ES-I3 (cell line): ENCODE data around the gene PI4K2A.
"Not testable (repeated sequence)": the region's sequence is repeated elsewhere in the genome, so short reads cannot be mapped to it uniquely, and the experiment has no call there.

Experiments
- H3K36me3 ChIP-seq: 2 replicates; pipeline ENCODE4 v1.6.1; 2013; ENCODE audit warnings: mild to moderate bottlenecking, low read length, control low read depth, moderate library complexity; ENCODE audit not compliant: insufficient read depth
- H3K4me1 ChIP-seq: 2 replicates; pipeline ENCODE4 v1.6.1; 2013; ENCODE audit warnings: mild to moderate bottlenecking, control low read depth, low read length; ENCODE audit not compliant: insufficient read depth
- H3K9ac ChIP-seq: 2 replicates; pipeline ENCODE4 v1.6.1; 2013; ENCODE audit warnings: low read depth, mild to moderate bottlenecking, low read length, moderate library complexity
- H3K9me3 ChIP-seq: 2 replicates; pipeline ENCODE4 v1.6.1; 2013; ENCODE audit warnings: mild to moderate bottlenecking, low read length, moderate library complexity; ENCODE audit not compliant: control insufficient read depth, insufficient read depth

The PI4K2A gene

GRCh38 chr10:97643441-97643985 lies 3.0 kb downstream of the PI4K2A start:
- H3K4me1 ChIP-seq, result peaks cover 15% of the 10 kb centered on the region
- peaks cover 15% of the 10 kb centered on the region; the same call in 1 of the 2 replicates for H3K36me3 ChIP-seq
- H3K9ac ChIP-seq, result no peak overlapping the region
- H3K9me3 ChIP-seq, result no peaks in the 10 kb centered on the region

- H3K4me1 ChIP-seq, result peaks cover 24% of the 10 kb centered on the region
- H3K9me3 ChIP-seq, result no peaks in the 10 kb centered on the region
- H3K9ac ChIP-seq, result no peak overlapping the region
- H3K36me3 ChIP-seq, result peaks cover 15% of the 10 kb centered on the region; the same call in 1 of the 2 replicates
Measured at GRCh38 chr10:97644936-97645335, 4.5 kb downstream of the PI4K2A start.

GRCh38 chr10:97647556-97647955 lies 7.1 kb downstream of the PI4K2A start:
- H3K36me3 ChIP-seq, result peaks cover 26% of the 10 kb centered on the region
- H3K9me3 ChIP-seq, result no peaks in the 10 kb centered on the region
- no peak overlapping the region for H3K9ac ChIP-seq
- peaks cover 27% of the 10 kb centered on the region for H3K4me1 ChIP-seq

GRCh38 chr10:97648562-97649404 lies 8.3 kb downstream of the PI4K2A start:
- Histone ChIP-seq H3K36me3 (peaks cover 28% of the 10 kb centered on the region), H3K9me3 (no peaks in the 10 kb centered on the region), H3K4me1 (peaks cover 27% of the 10 kb centered on the region), H3K9ac (no peak overlapping the region; the same call in 1 of the 2 replicates)

GRCh38 chr10:97649405-97649750 lies 8.9 kb downstream of the PI4K2A start:
- peaks cover 25% of the 10 kb centered on the region for H3K36me3 ChIP-seq
- not testable (repeated sequence) for H3K9ac ChIP-seq, H3K9me3 ChIP-seq
- peaks cover 27% of the 10 kb centered on the region for H3K4me1 ChIP-seq

GRCh38 chr10:97650726-97651125 lies 10.3 kb downstream of the PI4K2A start:
- H3K9ac ChIP-seq, result no peak overlapping the region
- H3K4me1 ChIP-seq, result peaks cover 27% of the 10 kb centered on the region
- H3K9me3 ChIP-seq, result no peaks in the 10 kb centered on the region
- H3K36me3 ChIP-seq, result peaks cover 22% of the 10 kb centered on the region

GRCh38 chr10:97651773-97652172 lies 11.3 kb downstream of the PI4K2A start:
- Histone ChIP-seq H3K9ac (no peak overlapping the region), H3K9me3 (no peaks in the 10 kb centered on the region), H3K4me1 (peaks cover 27% of the 10 kb centered on the region), H3K36me3 (peaks cover 25% of the 10 kb centered on the region)

- Histone ChIP-seq H3K9ac (no peak overlapping the region), H3K9me3 (no peaks in the 10 kb centered on the region), H3K4me1 (peaks cover 2% of the 10 kb centered on the region; the same call in 1 of the 2 replicates), H3K36me3 (peaks cover 20% of the 10 kb centered on the region)
Measured at GRCh38 chr10:97656777-97657176, 16.3 kb downstream of the PI4K2A start.

- Histone ChIP-seq H3K36me3 (peaks cover 16% of the 10 kb centered on the region), H3K9me3 (no peaks in the 10 kb centered on the region), H3K9ac (no peak overlapping the region), H3K4me1 (no peaks in the 10 kb centered on the region)
Measured at GRCh38 chr10:97659589-97659988, 19.1 kb downstream of the PI4K2A start.

GRCh38 chr10:97664282-97664850 lies 23.9 kb downstream of the PI4K2A start:
- no peak overlapping the region for H3K9ac ChIP-seq
- H3K4me1 ChIP-seq, result no peaks in the 10 kb centered on the region
- peaks cover 17% of the 10 kb centered on the region; the same call in 1 of the 2 replicates for H3K36me3 ChIP-seq
- no peaks in the 10 kb centered on the region for H3K9me3 ChIP-seq

- Histone ChIP-seq H3K36me3 (peaks cover 23% of the 10 kb centered on the region), H3K4me1 (no peaks in the 10 kb centered on the region), H3K9me3 (no peaks in the 10 kb centered on the region), H3K9ac (no peak overlapping the region)
Measured at GRCh38 chr10:97666992-97667391, 26.5 kb downstream of the PI4K2A start.

GRCh38 chr10:97667463-97667862 lies 27.0 kb downstream of the PI4K2A start:
- peaks cover 23% of the 10 kb centered on the region for H3K36me3 ChIP-seq
- no peak overlapping the region for H3K9ac ChIP-seq
- H3K9me3 ChIP-seq, result no peaks in the 10 kb centered on the region
- H3K4me1 ChIP-seq, result no peaks in the 10 kb centered on the region

GRCh38 chr10:97669571-97669970 lies 29.1 kb downstream of the PI4K2A start:
- H3K4me1 ChIP-seq, result no peaks in the 10 kb centered on the region
- H3K9me3 ChIP-seq, result no peaks in the 10 kb centered on the region
- H3K9ac ChIP-seq, result no peak overlapping the region
- peaks cover 24% of the 10 kb centered on the region for H3K36me3 ChIP-seq

GRCh38 chr10:97673736-97674525 lies 33.5 kb downstream of the PI4K2A start:
- H3K36me3 ChIP-seq, result peaks cover 15% of the 10 kb centered on the region
- H3K9ac ChIP-seq, result no peak overlapping the region
- H3K4me1 ChIP-seq, result no peaks in the 10 kb centered on the region; the same call in 1 of the 2 replicates
- no peaks in the 10 kb centered on the region for H3K9me3 ChIP-seq
